Activated B cell treated with CpG ODN at 0.5 μM for 24 hours (primary cell): ENCODE results near the gene XIRP2. TPM values are rescaled to one million over a fixed set of nuclear protein-coding genes. Genes with fewer than 3 reads are reported as not detected.

Source experiments
- ATAC-seq: fragments of 200-7000 bp; cut with Tn5 transposase; one replicate; pipeline ENCODE4 v1.10.0; 2021; ENCODE audit warnings: low read depth, mild to moderate bottlenecking, moderate library complexity
- CTCF ChIA-PET: fragments of 350-600 bp; sonication (Branson Sonifier 250); formaldehyde crosslinking; loops from one replicate; lab custom pipeline; 2021; ENCODE audit warnings: antibody characterized with exemption; lab: Charles Lee
- POLR2A ChIA-PET: fragments of 350-600 bp; sonication (Branson Sonifier 250); formaldehyde crosslinking; loops from one replicate; lab custom pipeline; 2021; ENCODE audit warnings: antibody characterized with exemption; lab: Charles Lee
- DNase-seq: peaks from one replicate; pipeline ENCODE4 v3.0.0; 2022
- H3K27ac Mint-ChIP-seq: one replicate; pipeline ENCODE4 v1.8.0; 2020; ENCODE audit warnings: mixed read lengths
- H3K27me3 Mint-ChIP-seq: one replicate; pipeline ENCODE4 v1.8.0; 2021; ENCODE audit warnings: mixed read lengths
- H3K36me3 Mint-ChIP-seq: one replicate; pipeline ENCODE4 v1.8.0; 2021; ENCODE audit warnings: low read depth, mixed read lengths
- H3K4me1 Mint-ChIP-seq: one replicate; pipeline ENCODE4 v1.8.0; 2021; ENCODE audit warnings: mixed read lengths
- H3K4me3 Mint-ChIP-seq: one replicate; pipeline ENCODE4 v1.8.0; 2020; ENCODE audit warnings: mild to moderate bottlenecking, mixed read lengths
- H3K9me3 Mint-ChIP-seq: one replicate; pipeline ENCODE4 v1.8.0; 2020; ENCODE audit warnings: mixed read lengths
- CTCF ChIP-seq: fragments of 200-600 bp; IDR thresholded peaks from one replicate; pipeline ENCODE4 v1.8.0; 2022; ENCODE audit warnings: antibody characterized with exemption, mild to moderate bottlenecking
- intact Hi-C: fragments of 100-400 bp; cut with micrococcal nuclease; formaldehyde crosslinking; loops from one replicate; pipeline ENCODE4 v1.15.1; 2024
- total RNA-seq: library from RNA; stranded (reverse); gene quantifications from 2 replicates; pipeline ENCODE4 v1.2.3, GENCODE V29; 2022

XIRP2 gene
- total RNA-seq, 1 donor from 2014 or later: not detected

GRCh38 chr2:167140330-167140729, 252.1 kb downstream of the XIRP2 start:
- ChIA-PET POLR2A (no interaction called here), CTCF (no interaction called here)
- DNase-seq: no peak
- intact Hi-C loops: no loop called here
- no peaks in the 10 kb centered on the region for H3K9me3 Mint-ChIP-seq
- no peaks in the 10 kb centered on the region for H3K36me3 Mint-ChIP-seq
- H3K27ac Mint-ChIP-seq: no peak overlapping the region
- no peak for TF ChIP-seq CTCF
- no peaks in the 10 kb centered on the region for H3K4me1 Mint-ChIP-seq
- no peak overlapping the region for H3K4me3 Mint-ChIP-seq
- no peaks in the 10 kb centered on the region for H3K27me3 Mint-ChIP-seq
- ATAC-seq: no peak

GRCh38 chr2:167140767-167141166, 252.5 kb downstream of the XIRP2 start:
- Mint-ChIP-seq H3K27ac (no peak overlapping the region), H3K4me1 (no peaks in the 10 kb centered on the region), H3K27me3 (no peaks in the 10 kb centered on the region), H3K4me3 (no peak overlapping the region), H3K9me3 (no peaks in the 10 kb centered on the region), H3K36me3 (no peaks in the 10 kb centered on the region)
- ChIA-PET CTCF (no interaction called here), POLR2A (no interaction called here)
- intact Hi-C loops: no loop called here
- ATAC-seq (no peak), DNase-seq (no peak)
- no peak for TF ChIP-seq CTCF

- ATAC-seq (no peak), DNase-seq (no peak)
- Mint-ChIP-seq H3K27ac (no peak overlapping the region), H3K27me3 (no peaks in the 10 kb centered on the region), H3K36me3 (no peaks in the 10 kb centered on the region), H3K4me3 (no peak overlapping the region), H3K4me1 (no peaks in the 10 kb centered on the region), H3K9me3 (no peaks in the 10 kb centered on the region)
- ChIA-PET CTCF (no interaction called here), POLR2A (no interaction called here)
- no peak for TF ChIP-seq CTCF
- intact Hi-C loops: no loop called here
Observed at GRCh38 chr2:167142554-167142953, 254.3 kb downstream of the XIRP2 start.

- DNase-seq: no peak
- ChIA-PET CTCF (no interaction called here), POLR2A (no interaction called here)
- ATAC-seq: no peak
- Mint-ChIP-seq H3K27me3 (no peaks in the 10 kb centered on the region), H3K27ac (no peak overlapping the region), H3K9me3 (no peaks in the 10 kb centered on the region), H3K4me1 (no peaks in the 10 kb centered on the region), H3K4me3 (no peak overlapping the region), H3K36me3 (no peaks in the 10 kb centered on the region)
- no peak for TF ChIP-seq CTCF
- intact Hi-C loops: no loop called here
Observed at GRCh38 chr2:167144179-167144898, 256.1 kb downstream of the XIRP2 start.

- no peaks in the 10 kb centered on the region for H3K4me1 Mint-ChIP-seq
- H3K9me3 Mint-ChIP-seq: no peaks in the 10 kb centered on the region
- H3K36me3 Mint-ChIP-seq: no peaks in the 10 kb centered on the region
- ChIA-PET CTCF (no interaction called here), POLR2A (no interaction called here)
- no peak for TF ChIP-seq CTCF
- DNase-seq (no peak), ATAC-seq (no peak)
- no peak overlapping the region for H3K4me3 Mint-ChIP-seq
- intact Hi-C loops: no loop called here
- no peak overlapping the region for H3K27ac Mint-ChIP-seq
- H3K27me3 Mint-ChIP-seq: no peaks in the 10 kb centered on the region
Observed at GRCh38 chr2:167147271-167147941, 259.1 kb downstream of the XIRP2 start.
